Posterior cingulate gyrus (tissue), 11 donors: Measurements from ENCODE around the gene COMMD3.
"Not testable (repeated sequence)": the region's sequence is repeated elsewhere in the genome, so short reads cannot be mapped to it uniquely, and the experiment has no call there.

Experiments
- DNase-seq, 10 donors: peaks; one replicate each; pipeline versions ENCODE4 v3.0.0 to v3.0.0-alpha.2; 2020 to 2021; ENCODE audit warnings: mixed read lengths in 3 of 10
- intact Hi-C: fragments of 100-400 bp; cut with DNase I; formaldehyde crosslinking; loops from one replicate; pipeline ENCODE4 v1.15.1; 2023

Gene COMMD3

GRCh38 chr10:22356324-22356873, 40.2 kb downstream of the COMMD3 start:
- DNase-seq: no peak
- intact Hi-C loops: no loop called here

- intact Hi-C loops, DNase-seq: not testable (repeated sequence)
These were observed 41.6 kb downstream of the COMMD3 start for GRCh38 chr10:22357770-22358169.

GRCh38 chr10:22363305-22363704, 47.1 kb downstream of the COMMD3 start:
- DNase-seq: no peak
- intact Hi-C loops: no loop called here

GRCh38 chr10:22364407-22365140, 48.4 kb downstream of the COMMD3 start:
- intact Hi-C loops: no loop called here
- no peak for DNase-seq

- DNase-seq: no peak
- intact Hi-C loops: no loop called here
These were observed 49.0 kb downstream of the COMMD3 start for GRCh38 chr10:22365233-22365632.

GRCh38 chr10:22365644-22366434, 49.7 kb downstream of the COMMD3 start:
- no peak for DNase-seq
- intact Hi-C loops: no loop called here

GRCh38 chr10:22366435-22366703, 50.2 kb downstream of the COMMD3 start:
- no peak for DNase-seq
- intact Hi-C loops: no loop called here

- DNase-seq: no peak
- intact Hi-C loops: no loop called here
These were observed 50.6 kb downstream of the COMMD3 start for GRCh38 chr10:22366771-22367170.

- no peak for DNase-seq
- intact Hi-C loops: no loop called here
These were observed 51.3 kb downstream of the COMMD3 start for GRCh38 chr10:22367471-22367870.

- intact Hi-C loops: no loop called here
- no peak for DNase-seq
These were observed 52.2 kb downstream of the COMMD3 start for GRCh38 chr10:22368402-22368801.

- DNase-seq: no peak
- intact Hi-C loops: no loop called here
These were observed 52.8 kb downstream of the COMMD3 start for GRCh38 chr10:22368981-22369380.

- intact Hi-C loops: no loop called here
- no peak for DNase-seq
These were observed 53.4 kb downstream of the COMMD3 start for GRCh38 chr10:22369434-22370072.
